NCI-H146 treated with DMSO at 0.1 percent for 48 hours (cell line): Measurements from ENCODE around the gene CDO1.
"Not testable (repeated sequence)": the region's sequence is repeated elsewhere in the genome, so short reads cannot be mapped to it uniquely, and the experiment has no call there.

Experiments
- DNase-seq: peaks from one replicate; lab custom pipeline; 2025; ENCODE audit not compliant: unreplicated experiment; lab: John Stamatoyannopoulos, UW

The CDO1 gene

GRCh38 chr5:115831163-115831768 is 14.8 kb upstream of the CDO1 start:
- DNase-seq, result peak; percentile 18

DNA sequence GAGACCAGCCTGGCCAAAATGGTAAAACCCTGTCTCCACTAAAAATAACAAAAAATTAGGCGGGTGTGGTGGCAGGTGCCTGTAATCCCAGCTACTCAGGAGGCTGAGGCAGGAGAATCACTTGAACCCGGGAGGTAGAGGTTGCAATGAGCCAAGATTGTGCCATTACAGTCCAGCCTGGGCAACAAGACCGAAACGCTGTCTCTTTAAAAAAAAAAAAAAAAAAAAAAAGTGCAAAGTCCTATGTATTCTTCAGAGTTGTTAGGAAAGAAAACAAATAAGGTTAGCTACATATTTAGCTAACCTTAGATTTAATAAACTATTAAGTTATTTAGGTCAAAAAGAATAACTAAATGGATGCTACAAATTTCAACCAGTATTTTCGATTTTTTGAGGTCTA is 13.5 kb upstream of the CDO1 start:
- no peak for DNase-seq

GRCh38 chr5:115825948-115826347 is 9.5 kb upstream of the CDO1 start:
- no peak for DNase-seq

DNA sequence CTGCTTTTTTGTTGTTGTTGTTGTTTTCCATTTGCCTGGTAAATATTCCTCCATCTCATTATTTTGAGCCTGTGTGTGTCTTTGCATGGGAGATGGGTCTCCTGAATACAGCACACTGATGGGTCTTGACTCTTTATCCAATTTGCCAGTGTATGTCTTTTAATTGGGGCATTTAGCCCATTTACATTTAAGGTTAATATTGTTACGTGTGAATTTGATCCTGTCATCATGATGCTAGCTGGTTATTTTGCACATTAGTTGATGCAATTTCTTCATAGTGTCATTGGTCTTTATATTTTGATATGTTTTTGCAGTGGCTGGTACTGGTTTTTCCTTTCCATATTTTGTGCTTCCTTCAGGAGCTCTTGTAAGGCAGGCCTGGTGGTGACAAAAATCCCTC is 8.5 kb upstream of the CDO1 start:
- not testable (repeated sequence) for DNase-seq

DNA sequence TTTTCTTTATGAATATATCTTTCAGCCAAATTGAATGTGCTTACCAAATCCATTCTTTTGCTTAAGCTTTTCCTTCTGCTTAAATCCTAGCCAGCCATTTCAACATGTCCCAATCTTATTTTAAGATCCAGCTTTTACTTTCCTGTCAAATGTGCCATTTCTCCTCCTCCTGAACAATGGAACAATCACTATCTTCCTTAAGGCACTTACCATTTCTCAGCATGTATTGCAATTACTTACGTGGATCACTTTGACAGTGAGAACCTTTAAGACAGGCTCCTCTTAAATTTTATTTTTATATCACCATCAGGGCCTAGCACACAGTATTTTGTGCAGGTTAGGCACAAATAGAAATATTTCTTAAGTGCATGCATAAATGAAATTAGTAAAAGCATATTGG is 4.4 kb upstream of the CDO1 start:
- no peak for DNase-seq

GRCh38 chr5:115818821-115819220 is 2.4 kb upstream of the CDO1 start:
- peak; percentile 27 for DNase-seq

GRCh38 chr5:115817386-115817785 is 927 bp upstream of the CDO1 start:
- no peak for DNase-seq

GRCh38 chr5:115815693-115816225 is 700 bp downstream of the CDO1 start:
- DNase-seq, result peak; percentile 4

DNA sequence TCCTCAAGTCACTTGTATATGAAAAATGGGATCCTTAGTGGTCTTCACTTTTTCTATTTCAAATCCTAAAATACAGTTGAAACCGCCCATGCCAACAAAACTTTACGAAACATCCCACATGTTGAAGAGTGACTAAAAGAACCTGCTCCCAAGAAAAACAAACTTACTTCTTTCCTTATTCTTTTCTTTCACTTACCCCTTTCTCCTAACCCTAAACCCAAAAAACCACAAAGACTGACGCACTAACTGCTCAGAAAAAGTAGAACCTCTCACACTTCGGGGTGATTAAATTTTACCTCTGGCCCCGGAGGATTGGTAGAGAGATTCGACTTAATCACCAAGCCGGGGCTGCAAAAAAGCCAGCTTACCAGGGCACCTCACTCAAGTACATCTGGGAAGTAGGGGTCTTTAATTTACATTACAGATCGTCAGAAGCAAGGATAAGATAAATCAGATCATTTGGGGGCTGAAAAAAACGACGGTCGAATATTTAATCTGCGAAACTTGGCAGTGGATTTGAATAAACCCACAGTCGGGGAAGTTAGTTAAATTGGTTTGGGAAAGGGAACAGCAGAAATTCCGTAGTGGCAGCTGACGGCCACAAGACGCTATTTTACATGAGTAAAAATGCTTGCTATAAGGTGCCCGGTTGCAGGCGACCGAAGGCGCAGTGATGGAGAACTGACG is 1.3 kb downstream of the CDO1 start:
- no peak for DNase-seq

GRCh38 chr5:115813719-115814118 is 2.7 kb downstream of the CDO1 start:
- DNase-seq, result no peak

DNA sequence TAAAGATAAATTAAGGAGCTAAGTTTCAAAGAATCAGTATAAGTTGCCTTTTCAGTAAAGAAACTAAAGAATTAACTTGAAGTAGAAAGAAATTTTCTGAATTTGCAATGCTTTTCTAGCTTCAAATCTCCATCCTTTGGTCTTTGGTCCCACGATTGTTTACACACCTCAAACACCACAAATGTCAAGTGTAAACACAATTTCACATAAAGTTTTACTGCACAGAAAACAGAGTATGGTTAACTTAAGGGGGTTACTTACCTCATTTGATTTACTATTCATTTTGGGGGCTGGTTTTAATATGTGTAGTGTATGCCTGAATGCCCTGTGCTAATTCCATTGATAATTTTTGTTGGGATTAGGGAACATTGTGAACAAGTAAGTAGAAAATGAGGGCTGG is 4.1 kb downstream of the CDO1 start:
- no peak for DNase-seq

DNA sequence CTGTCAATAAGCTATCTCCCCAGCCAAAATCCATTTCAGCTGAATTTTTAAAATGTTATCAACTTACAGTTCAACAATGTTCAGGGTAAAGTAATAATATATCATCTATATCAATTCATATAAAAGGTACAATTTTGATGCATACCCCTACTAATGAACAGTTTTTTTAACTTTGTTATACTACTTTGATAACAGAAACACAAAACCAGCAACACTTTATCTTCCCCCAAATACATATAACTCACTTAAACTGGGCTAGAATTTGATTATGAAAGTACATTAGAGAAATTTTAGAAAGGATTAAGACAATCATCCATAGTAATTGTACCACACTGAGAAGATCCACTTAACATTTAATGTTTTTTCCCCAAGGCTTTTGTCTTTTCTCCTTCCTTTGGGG is 5.1 kb downstream of the CDO1 start:
- no peak for DNase-seq

- DNase-seq, result no peak
These were observed 5.7 kb downstream of the CDO1 start for GRCh38 chr5:115810761-115811160.

GRCh38 chr5:115809946-115810345 is 6.5 kb downstream of the CDO1 start:
- DNase-seq, result no peak

DNA sequence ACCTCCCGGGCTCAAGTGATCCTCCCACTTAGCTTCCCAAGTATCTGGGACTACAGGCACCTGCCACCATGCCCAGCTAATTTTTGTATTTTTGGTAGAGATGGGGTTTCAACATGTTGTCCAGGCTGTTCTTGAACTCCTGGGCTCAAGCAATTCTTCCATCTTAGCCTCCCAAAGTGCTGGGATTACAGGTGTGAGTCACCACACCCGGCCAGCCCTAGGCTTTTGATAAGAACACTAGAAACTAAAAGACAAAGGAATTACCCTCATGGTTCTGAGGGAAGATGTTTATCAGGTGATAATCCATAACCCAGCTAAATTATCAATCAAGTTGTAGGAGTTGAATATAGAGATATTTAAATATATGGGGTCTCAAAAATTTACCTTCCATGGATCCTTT is 8.4 kb downstream of the CDO1 start:
- DNase-seq, result not testable (repeated sequence)

GRCh38 chr5:115807654-115808052 is 8.8 kb downstream of the CDO1 start:
- DNase-seq, result no peak

DNA sequence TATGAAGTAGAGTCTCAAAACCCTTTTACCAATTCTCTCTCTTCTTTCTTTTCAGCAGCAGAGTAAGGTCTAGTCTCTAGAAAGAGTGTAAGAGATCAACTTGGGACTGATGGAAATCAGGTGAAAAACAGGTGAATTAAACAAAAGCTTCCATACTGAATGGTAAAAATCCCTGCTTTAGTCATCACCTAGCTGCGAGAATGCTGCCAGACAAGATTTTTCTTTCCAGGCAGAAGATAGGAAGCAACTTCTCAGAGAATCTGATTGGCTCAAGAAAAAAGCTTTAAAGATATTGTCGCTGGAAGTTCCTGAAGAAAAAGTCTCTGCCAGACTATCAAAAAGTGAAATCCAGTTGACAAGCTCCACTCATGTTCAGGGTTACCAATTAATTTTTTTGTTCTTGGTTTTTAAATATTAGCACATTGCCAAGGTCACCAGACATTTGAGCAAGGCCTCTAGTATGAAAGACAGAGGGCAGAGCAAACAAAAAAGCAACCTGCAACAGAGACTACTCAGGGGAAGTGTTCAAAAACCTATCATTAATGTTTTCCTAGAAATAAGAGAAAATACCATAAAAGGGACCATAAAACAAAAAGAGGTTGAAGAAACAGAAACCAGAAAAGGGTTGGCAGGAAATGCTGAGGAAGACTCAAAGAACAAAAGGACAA is 9.3 kb downstream of the CDO1 start:
- DNase-seq, result no peak

GRCh38 chr5:115801984-115802383 is 14.5 kb downstream of the CDO1 start:
- no peak for DNase-seq

DNA sequence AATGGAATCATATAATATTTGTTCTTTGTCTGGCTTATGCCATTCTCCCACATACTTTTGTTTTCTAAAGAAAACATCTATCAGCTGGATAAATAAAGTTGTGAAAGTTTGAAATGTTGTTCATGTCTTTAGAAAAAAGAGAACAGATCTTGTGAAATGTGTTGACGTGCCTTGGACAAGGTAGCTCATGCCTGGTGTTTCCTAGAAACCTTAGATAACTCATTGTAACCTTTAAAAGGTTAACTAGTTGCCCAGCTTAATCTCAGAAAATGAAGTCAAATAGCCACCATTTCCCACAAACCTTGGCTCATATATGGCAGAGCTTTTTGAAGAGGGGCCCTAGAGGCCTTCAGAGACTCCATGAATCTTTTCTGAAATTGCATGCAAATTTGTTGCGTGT is 15.3 kb downstream of the CDO1 start:
- DNase-seq, result no peak

GRCh38 chr5:115800108-115800507 is 16.4 kb downstream of the CDO1 start:
- DNase-seq, result no peak

DNA sequence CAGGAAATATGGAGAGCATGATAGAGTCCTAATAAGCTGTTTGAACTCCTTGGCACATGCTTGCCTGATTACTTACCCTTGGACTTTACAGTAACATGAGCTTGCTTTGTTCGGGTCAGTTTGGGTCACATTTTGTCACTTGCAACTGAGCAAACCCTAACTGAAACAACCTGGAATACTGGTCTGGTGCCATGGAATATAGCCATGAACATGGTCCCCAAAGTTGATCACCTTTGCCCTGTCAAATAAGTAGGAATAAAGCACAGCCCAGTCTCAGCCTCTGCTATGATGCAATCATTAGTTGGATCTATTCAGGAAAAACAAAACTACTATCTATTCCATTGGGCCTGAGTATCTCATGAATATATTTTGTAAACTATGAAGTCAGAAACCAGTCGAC is 18.2 kb downstream of the CDO1 start:
- DNase-seq, result no peak

DNA sequence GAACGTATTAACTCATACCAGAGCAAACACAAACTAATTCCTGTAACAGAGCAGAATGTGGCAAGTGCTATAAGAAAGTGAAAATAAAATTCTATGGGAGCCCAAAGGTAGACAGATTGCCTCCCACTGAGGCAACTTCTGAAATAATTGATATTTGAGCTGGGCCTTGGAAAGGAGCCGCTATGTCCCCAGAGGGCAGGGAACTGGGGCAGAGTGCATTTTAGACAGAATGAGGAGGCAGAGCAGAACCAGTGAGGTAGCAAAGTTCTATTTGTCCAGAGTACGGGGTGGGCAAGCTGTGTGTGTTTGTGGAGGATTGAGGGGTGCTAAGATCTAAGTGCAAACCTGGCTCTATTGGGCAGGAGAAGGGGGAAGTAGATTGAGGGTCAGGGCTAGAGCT is 19.8 kb downstream of the CDO1 start:
- DNase-seq, result no peak
